ENCODE results near the gene LCOR.

- TF ChIP-seq CTCF (IDR thresholded peaks at IDR 0.05) (no peak), POLR2AphosphoS5 (IDR thresholded peaks at IDR 0.05) (no peak), POLR2A (IDR thresholded peaks at IDR 0.05) (no peak)
Measured at GRCh38 chr10:96856317-96856716, 24.2 kb downstream of the LCOR start.
